GM12878 (cell line): Measurements from ENCODE around the gene GCNT3. TPM values are rescaled to one million over a fixed set of nuclear protein-coding genes. Genes with fewer than 3 reads are reported as not detected.
A peak's percentile ranks its signal among the peaks of the same experiment; 100 is the strongest.

ENCODE experiments used
- ATAC-seq: fragments of 200-7000 bp; cut with Tn5 transposase; 3 replicates; pipeline ENCODE4 v1.9.1; 2020; ENCODE audit warnings: mild to moderate bottlenecking, moderate library complexity
- BruUV-seq: library from RNA; stranded (reverse); fragments of 400-500 nt; replicated peaks from 2 replicates; lab custom pipeline; 2021; lab: Mats Ljungman, UMichigan
- CTCF ChIA-PET: fragments of 300-600 bp; sonication (Branson Sonifier 250); formaldehyde crosslinking; extraction: SDS; loops from one replicate; lab custom pipeline; 2021; ENCODE audit warnings: inconsistent platforms; lab: Yijun Ruan, JAX
- POLR2A ChIA-PET: fragments of 350-600 bp; formaldehyde crosslinking; extraction: SDS; loops from one replicate; lab custom pipeline; 2021; ENCODE audit warnings: inconsistent platforms; lab: Charles Lee
- RAD21 ChIA-PET: fragments of 300-600 bp; sonication (Branson Sonifier 250); formaldehyde crosslinking; loops from one replicate; lab custom pipeline; 2023; ENCODE audit warnings: antibody characterized with exemption; ENCODE audit not compliant: unreplicated experiment; lab: Charles Lee
- SMC1A ChIA-PET: fragments of 300-600 bp; sonication (Branson Sonifier 250); formaldehyde crosslinking; loops from one replicate; lab custom pipeline; 2023; ENCODE audit not compliant: unreplicated experiment, uncharacterized antibody; lab: Charles Lee
- DNase-seq: peaks from one replicate; pipeline ENCODE4 v3.0.0-alpha.2; 2011; ENCODE audit warnings: low read depth, low spot score
- FAIRE-seq: peaks from 3 replicates; lab custom pipeline; 2011; peaks lifted over from hg19 to GRCh38; lab: Jason Lieb, UNC
- H2AFZ ChIP-seq: 2 replicates; pipeline ENCODE4 v1.6.0; 2011; ENCODE audit warnings: low read depth, low read length, control low read depth; ENCODE audit not compliant: control insufficient read depth
- H3K27ac ChIP-seq: 2 replicates; pipeline ENCODE4 v1.5.1; 2011; ENCODE audit warnings: control low read depth; ENCODE audit not compliant: control insufficient read depth, insufficient read depth
- H3K27me3 ChIP-seq, 2 experiments: replicated peaks in 1 of 2; 2 replicates each; pipeline versions ENCODE4 v1.6.0 to v1.6.1; 2011; ENCODE audit warnings: low read length in 1 of 2; ENCODE audit not compliant: control insufficient read depth in 2 of 2, insufficient read depth in 2 of 2
- H3K36me3 ChIP-seq, 2 experiments: 2 replicates each; pipeline ENCODE4 v1.5.1; 2011; ENCODE audit warnings: low read length in 1 of 2; ENCODE audit not compliant: control insufficient read depth in 2 of 2, insufficient read depth in 2 of 2
- H3K4me1 ChIP-seq: 2 replicates; pipeline ENCODE4 v1.6.1; 2011; ENCODE audit warnings: mild to moderate bottlenecking, low read length, moderate library complexity, mixed read lengths; ENCODE audit not compliant: control insufficient read depth, insufficient read depth
- H3K4me2 ChIP-seq: 2 replicates; pipeline ENCODE4 v1.6.0; 2011; ENCODE audit warnings: control low read depth; ENCODE audit not compliant: control insufficient read depth, insufficient read depth
- H3K4me3 ChIP-seq: fragments of 200-600 bp; sonication (generic); 2 replicates; pipeline ENCODE4 v1.5.1; 2016
- H3K79me2 ChIP-seq: 2 replicates; pipeline ENCODE4 v1.6.0; 2011; ENCODE audit warnings: low read length; ENCODE audit not compliant: control insufficient read depth, insufficient read depth
- H3K9ac ChIP-seq: 2 replicates; pipeline ENCODE4 v1.8.0; 2011; ENCODE audit warnings: low read length, control low read depth, mixed read lengths; ENCODE audit not compliant: control insufficient read depth, insufficient read depth
- H3K9me3 ChIP-seq: replicated peaks from 3 replicates; pipeline ENCODE4 v1.5.1; 2011; ENCODE audit warnings: mild to moderate bottlenecking, low read length; ENCODE audit not compliant: control insufficient read depth, insufficient read depth
- H4K20me1 ChIP-seq: 2 replicates; pipeline ENCODE4 v1.6.0; 2011; ENCODE audit not compliant: control insufficient read depth, insufficient read depth
- BCLAF1 ChIP-seq: fragments of 450-650 bp; IDR thresholded peaks from 2 replicates; pipeline ENCODE4 v1.6.1; 2017; ENCODE audit warnings: antibody characterized with exemption, mild to moderate bottlenecking, moderate library complexity
- FOXM1 ChIP-seq: IDR thresholded peaks from 2 replicates; pipeline ENCODE4 v1.6.1; 2012; ENCODE audit warnings: low read depth, mild to moderate bottlenecking, inconsistent platforms, low read length, moderate library complexity
- LARP7 ChIP-seq: fragments of 450-650 bp; IDR thresholded peaks from 2 replicates; pipeline ENCODE4 v1.6.1; 2017; ENCODE audit warnings: mild to moderate bottlenecking
- PKNOX1 ChIP-seq: fragments of 450-650 bp; IDR thresholded peaks from 2 replicates; pipeline ENCODE4 v1.6.1; 2016; ENCODE audit warnings: mild to moderate bottlenecking
- RAD21 ChIP-seq: IDR thresholded peaks from 2 replicates; pipeline ENCODE4 v1.6.1; 2011; ENCODE audit warnings: mild to moderate bottlenecking, low read depth, low read length, moderate library complexity; ENCODE audit not compliant: insufficient read depth
- RAD51 ChIP-seq: fragments of 450-650 bp; IDR thresholded peaks from 2 replicates; pipeline ENCODE4 v1.6.1; 2016; ENCODE audit warnings: moderate library complexity, mild to moderate bottlenecking, inconsistent platforms
- RCOR1 ChIP-seq: conservative IDR thresholded peaks from 2 replicates; pipeline ENCODE4 v1.6.1; 2012; ENCODE audit warnings: low read depth, low read length, improper control_type of control experiment
- SKIL ChIP-seq: fragments of 450-650 bp; IDR thresholded peaks from 2 replicates; pipeline ENCODE4 v1.6.1; 2017; ENCODE audit warnings: mild to moderate bottlenecking, low read depth, inconsistent platforms; ENCODE audit not compliant: poor library complexity, severe bottlenecking
- WGBS: methylation state at CpG from one replicate; pipeline ENCODE4 v1.1.6; 2016; ENCODE audit warnings: low lambda C conversion rate; ENCODE audit not compliant: insufficient replicate concordance, insufficient coverage; ENCODE audit errors: missing lambda C conversion rate; 5-methylcytosine and 5-hydroxymethylcytosine counted together
- in situ Hi-C: fragments of 300-500 bp; cut with MboI; formaldehyde crosslinking; loops from 9 replicates; pipeline ENCODE4 v1.14.3; 2018; ENCODE audit warnings: mixed read lengths
- intact Hi-C: fragments of 100-400 bp; cut with micrococcal nuclease; formaldehyde crosslinking; loops from one replicate; pipeline ENCODE4 v1.14.2; 2022; ENCODE audit not compliant: unreplicated experiment
- polyA plus RNA-seq, 11 experiments: library from polyadenylated mRNA; depleted of rRNA in 4 of 11; unstranded in 6 of 11; stranded (reverse) in 5 of 11; fragments of >200 nt; fragmentation: Nextera tagmentation in 4 of 11; fragmentation: Illumina TruSeq in 1 of 11; extraction: Ambion mirVana in 4 of 11; extraction: Trizol in 1 of 11; gene quantifications; 1 replicate in 1 of 11; 2 replicates in 10 of 11; pipeline versions ENCODE4 v1.2.1 to v1.2.3, GENCODE V29; 2011 to 2016; ENCODE audit warnings: inconsistent platforms in 2 of 11, missing spikeins in 2 of 11, low read depth in 1 of 11
- total RNA-seq, 4 experiments: library from RNA; depleted of rRNA in 3 of 4; stranded (reverse); fragments of >200 nt in 3 of 4; fragmentation: Illumina TruSeq in 1 of 4; extraction: Trizol in 1 of 4; gene quantifications; 2 replicates each; pipeline versions ENCODE4 v1.2.1 to v1.2.3, GENCODE V29; 2013 to 2021

GCNT3 gene
- total and polyA plus RNA-seq, 10 of the 15 experiments (the other 5 are each of a cell fraction or from before 2014, with no cell fraction given): 0.03 to 0.53 (median 0.25) TPM; not detected in 2

GRCh38 chr15:59615661-59616060, 4.1 kb downstream of the GCNT3 start (continued):
- TF ChIP-seq SKIL: no peak
- TF ChIP-seq BCLAF1: no peak
- TF ChIP-seq PKNOX1: no peak

- no peaks in the 10 kb centered on the region for H3K79me2 ChIP-seq
- no peaks in the 10 kb centered on the region for H3K27me3 ChIP-seq
- peaks cover 5% of the 10 kb centered on the region; the same call in 1 of the 2 replicates for H3K4me1 ChIP-seq
- H3K9me3 ChIP-seq: peaks cover 3% of the 10 kb centered on the region; the same call in 2 of the 3 replicates
- ChIA-PET SMC1A (interaction anchor here (1.3 kb wide), 1 partner anchor 84 kb away, joined by 4 read pairs; no protein-coding TSS in a partner anchor), POLR2A (no interaction called here), CTCF (interaction anchor here (0.6 to 3.0 kb wide), 2 partner anchors 15 to 83 kb away, joined by 3 to 22 read pairs; no protein-coding TSS in a partner anchor), RAD21 (interaction anchor here (1.2 to 1.3 kb wide), 2 partner anchors 84 to 88 kb away, joined by 4 to 7 read pairs; no protein-coding TSS in a partner anchor)
- intact Hi-C loops: no loop called here
- ATAC-seq (no peak), DNase-seq (no peak), FAIRE-seq (no peak)
- H3K4me2 ChIP-seq: no peak overlapping the region
- TF ChIP-seq FOXM1 (no peak), LARP7 (no peak), RAD21 (peak; percentile 33), RAD51 (no peak), RCOR1 (no peak)
- H3K27ac ChIP-seq: no peak overlapping the region
- H3K9ac ChIP-seq: no peak overlapping the region
- no peaks in the 10 kb centered on the region for H3K36me3 ChIP-seq
- no peaks in the 10 kb centered on the region for H4K20me1 ChIP-seq
- BruUV-seq: no TSS peak
- H3K4me3 ChIP-seq: no peak overlapping the region
- H2AFZ ChIP-seq: no peak overlapping the region
- WGBS: 60% methylated on average over 3 of the region's 3 CpGs
- in situ Hi-C loops: no loop called here
Observed at GRCh38 chr15:59616379-59616778, 4.8 kb downstream of the GCNT3 start.
